Neural cell (in vitro differentiated cells): ENCODE results near the gene OR2A1.
"Not testable (repeated sequence)": the region's sequence is repeated elsewhere in the genome, so short reads cannot be mapped to it uniquely, and the experiment has no call there.

Source experiments
- EZH2 ChIP-seq: fragments of 200-600, 300-800 bp; shearing (Covaris generic), sonication (generic); IDR thresholded peaks from 2 replicates; pipeline ENCODE4 v1.6.1; 2014; ENCODE audit warnings: antibody characterized with exemption, low read length, borderline replicate concordance, mild to moderate bottlenecking; ENCODE audit not compliant: insufficient read depth, poor library complexity, severe bottlenecking
- POLR2AphosphoS5 ChIP-seq: IDR thresholded peaks from 2 replicates; pipeline ENCODE4 v1.6.1; 2012
- SMC3 ChIP-seq: fragments of 450-650 bp; conservative IDR thresholded peaks from 2 replicates; pipeline ENCODE4 v1.6.1; 2014; ENCODE audit warnings: antibody characterized with exemption, mild to moderate bottlenecking, moderate library complexity; ENCODE audit not compliant: poor library complexity
- TF ChIP-seq, protein P1 (sequence below): fragments of 450-650 bp; IDR thresholded peaks from 2 replicates; pipeline ENCODE4 v1.5.1; 2014; ENCODE audit warnings: antibody characterized with exemption, mild to moderate bottlenecking, moderate library complexity; ENCODE audit not compliant: poor library complexity, severe bottlenecking

DNA sequence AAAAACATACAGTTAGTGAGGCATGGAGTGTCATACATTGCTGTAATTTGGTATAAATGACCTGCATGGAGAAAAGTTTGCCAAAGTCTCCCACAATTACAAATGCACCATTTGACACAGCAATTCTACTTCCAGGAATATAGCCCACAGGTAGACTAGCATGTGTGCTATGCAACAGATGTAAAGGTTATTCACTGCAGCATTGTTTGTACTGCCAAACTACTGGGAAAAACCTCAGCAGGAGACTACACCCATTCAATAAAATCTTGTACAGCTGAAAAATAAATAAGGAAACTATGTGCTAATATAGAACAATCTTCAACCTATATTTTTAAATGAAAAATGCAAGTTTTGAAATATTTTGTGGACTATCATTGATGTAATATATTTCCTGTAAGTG, 17.8 kb downstream of the OR2A1 start:
- TF ChIP-seq, protein P1, sequence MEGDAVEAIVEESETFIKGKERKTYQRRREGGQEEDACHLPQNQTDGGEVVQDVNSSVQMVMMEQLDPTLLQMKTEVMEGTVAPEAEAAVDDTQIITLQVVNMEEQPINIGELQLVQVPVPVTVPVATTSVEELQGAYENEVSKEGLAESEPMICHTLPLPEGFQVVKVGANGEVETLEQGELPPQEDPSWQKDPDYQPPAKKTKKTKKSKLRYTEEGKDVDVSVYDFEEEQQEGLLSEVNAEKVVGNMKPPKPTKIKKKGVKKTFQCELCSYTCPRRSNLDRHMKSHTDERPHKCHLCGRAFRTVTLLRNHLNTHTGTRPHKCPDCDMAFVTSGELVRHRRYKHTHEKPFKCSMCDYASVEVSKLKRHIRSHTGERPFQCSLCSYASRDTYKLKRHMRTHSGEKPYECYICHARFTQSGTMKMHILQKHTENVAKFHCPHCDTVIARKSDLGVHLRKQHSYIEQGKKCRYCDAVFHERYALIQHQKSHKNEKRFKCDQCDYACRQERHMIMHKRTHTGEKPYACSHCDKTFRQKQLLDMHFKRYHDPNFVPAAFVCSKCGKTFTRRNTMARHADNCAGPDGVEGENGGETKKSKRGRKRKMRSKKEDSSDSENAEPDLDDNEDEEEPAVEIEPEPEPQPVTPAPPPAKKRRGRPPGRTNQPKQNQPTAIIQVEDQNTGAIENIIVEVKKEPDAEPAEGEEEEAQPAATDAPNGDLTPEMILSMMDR: not testable (repeated sequence)
- not testable (repeated sequence) for TF ChIP-seq EZH2, SMC3, POLR2AphosphoS5
